Measurements from ENCODE around the gene UPK3A. TPM values are rescaled to one million over a fixed set of nuclear protein-coding genes. Genes with fewer than 3 reads are reported as not detected.
A peak's percentile ranks its signal among the peaks of the same experiment; 100 is the strongest.

Gene UPK3A
- total RNA-seq, 1 donor from 2014 or later, result not detected

DNA sequence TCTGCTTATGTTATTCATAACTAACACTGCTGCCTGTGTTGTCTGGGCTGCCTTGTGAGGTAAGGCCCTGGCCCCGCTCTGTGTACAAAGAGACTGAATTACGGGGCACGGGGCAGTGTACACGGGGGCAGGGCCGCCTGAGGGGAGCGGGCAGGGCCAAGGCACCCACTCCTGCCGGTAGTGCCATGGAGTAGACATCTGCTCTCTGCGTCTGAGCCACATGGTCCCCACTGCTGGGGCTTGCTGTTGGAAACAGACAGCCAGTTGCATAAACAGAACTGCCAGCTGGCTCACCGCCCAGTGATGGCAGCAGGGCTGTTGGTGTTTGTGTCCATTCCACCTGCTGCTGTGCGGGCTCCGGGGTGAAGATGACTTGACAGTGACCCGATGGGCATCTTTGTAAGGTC is 44.8 kb downstream of the UPK3A start:
- no peak for DNase-seq (ENCODE audit: low spot score)

DNA sequence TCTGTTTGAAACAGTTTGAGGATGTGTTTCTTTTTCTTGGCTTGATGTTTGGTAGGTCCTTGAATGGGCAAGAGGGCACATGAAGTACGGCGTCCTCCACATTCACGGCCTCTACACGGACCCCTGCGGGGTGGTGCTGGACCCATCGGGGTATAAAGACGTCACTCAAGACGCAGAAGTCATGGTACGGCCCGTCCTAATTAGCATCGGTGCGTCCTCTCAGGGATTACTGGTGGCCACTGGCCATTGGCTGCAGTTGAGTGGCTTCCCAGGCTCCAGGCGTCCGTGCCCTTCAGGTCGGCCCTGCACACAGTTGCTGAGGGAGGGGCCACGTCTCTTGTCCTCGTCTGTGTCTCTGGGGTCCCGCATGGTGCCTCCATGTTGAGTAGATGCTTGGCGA is 45.8 kb downstream of the UPK3A start:
- no peak for DNase-seq (ENCODE audit: low spot score)

DNA sequence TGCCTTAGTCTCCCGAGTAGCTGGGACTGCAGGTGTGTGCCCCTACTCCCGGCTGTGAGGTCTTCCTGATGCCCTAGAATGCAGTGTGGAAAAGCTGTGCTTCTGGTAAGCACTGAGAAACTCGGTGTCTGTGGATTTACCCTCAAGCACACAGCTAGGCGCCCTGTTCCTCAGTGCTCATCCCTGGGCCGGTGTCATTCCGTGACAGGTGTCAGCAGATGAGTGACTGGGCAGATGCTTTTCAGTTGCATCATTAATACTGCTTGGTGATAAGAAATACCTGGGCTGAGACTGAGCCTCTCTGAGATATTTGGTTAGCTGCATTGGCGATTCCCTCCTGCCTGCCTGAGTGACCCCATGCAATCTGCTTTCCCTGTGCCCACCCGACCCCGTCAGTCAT is 46.7 kb downstream of the UPK3A start:
- DNase-seq (ENCODE audit: low spot score), result no peak

DNA sequence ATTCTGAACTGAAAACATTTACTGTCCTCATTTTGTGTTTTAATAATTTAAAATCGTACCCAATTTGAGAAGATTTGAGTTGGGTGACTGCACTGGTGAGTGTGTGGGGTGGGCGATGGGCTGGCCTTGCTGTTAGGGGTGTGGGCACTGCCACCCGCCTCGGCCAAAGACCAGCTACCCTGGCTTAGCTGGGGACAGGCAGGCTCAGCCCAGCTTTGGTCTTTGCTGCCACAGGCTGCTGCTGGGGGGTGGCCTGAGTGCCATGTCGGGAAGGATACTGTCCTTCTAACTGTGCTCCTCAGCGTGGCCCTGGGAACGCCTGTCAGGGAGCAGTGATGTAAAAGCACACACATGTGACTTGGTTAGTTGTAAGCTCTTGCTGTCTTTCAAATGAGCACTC is 47.3 kb downstream of the UPK3A start:
- no peak for DNase-seq (ENCODE audit: low spot score)

DNA sequence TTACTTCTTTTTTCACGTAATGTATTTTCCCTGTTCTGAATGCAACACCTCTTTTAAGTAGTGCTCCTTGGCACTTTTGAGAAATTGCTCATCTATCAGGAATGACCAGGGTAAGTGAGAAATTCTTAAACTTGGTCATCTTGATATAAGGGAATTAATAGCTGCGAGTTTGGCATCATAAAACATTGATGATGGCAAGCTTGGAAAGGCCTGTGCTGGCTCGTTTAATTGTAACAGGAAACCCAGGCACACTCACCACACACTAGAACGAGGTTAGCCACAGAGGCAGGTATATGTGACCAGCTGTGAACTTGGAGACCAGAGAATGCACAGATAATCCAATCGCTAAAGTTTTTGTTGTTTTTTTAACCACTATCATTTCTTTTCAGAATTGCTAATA is 49.3 kb downstream of the UPK3A start:
- no peak for DNase-seq (ENCODE audit: low spot score)

DNA sequence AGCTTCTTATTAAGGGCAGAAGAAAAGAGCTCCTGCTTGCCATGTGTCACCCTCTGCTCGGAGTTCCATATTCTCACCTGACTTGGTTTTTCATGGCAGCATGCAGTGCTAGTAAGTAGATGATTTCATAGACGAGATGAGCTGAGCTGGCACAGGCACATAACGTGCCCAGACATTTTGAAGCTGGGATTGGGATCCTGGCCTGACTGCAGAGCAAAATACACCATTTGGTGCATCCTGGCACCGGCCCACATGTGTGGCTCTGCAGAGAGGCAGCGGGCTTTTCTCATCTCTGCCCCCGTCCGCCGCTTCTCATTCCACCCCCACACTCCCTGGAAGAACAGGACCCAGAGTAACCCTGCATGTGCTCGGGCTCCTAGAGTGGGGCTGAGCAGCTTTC is 49.8 kb downstream of the UPK3A start:
- DNase-seq (ENCODE audit: low spot score), result no peak

DNA sequence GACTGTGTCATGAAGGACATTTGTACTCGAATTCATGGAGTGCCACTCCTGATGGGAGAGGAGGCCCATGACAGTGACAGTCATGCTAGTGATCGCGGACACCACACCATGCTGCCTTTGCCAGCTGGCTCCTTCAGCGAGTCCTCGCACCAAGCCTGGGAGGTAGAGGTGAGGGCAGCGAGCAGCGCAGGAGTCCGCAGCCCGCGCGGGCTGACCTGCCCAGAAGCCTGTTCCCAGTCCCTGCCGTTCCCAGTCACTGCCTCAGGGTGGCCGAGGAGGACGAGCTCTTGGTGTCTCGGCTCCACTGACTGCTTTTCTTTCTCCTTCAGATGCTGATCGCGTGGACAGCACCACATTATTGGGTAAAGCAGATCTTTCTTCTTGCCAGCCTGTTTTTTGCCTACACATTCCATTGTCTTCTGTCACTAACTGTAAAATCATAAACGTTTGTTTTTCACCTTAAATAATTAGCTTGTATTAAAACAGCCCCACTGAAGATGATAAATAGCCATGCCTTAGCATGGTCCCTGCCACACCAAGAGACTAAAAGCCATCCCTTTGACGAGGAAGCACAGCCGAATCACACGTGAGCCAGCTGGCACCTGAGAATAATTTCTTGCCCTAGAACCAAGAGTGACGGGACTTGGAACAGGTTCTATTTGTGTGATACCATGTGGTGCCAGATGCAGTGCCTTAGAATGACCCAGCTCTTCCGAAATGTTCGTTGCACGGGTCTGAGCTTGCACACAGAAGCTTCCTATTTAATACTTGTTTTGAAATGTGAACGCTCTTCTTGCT is 50.5 kb downstream of the UPK3A start:
- no peak for DNase-seq (ENCODE audit: low spot score)

DNA sequence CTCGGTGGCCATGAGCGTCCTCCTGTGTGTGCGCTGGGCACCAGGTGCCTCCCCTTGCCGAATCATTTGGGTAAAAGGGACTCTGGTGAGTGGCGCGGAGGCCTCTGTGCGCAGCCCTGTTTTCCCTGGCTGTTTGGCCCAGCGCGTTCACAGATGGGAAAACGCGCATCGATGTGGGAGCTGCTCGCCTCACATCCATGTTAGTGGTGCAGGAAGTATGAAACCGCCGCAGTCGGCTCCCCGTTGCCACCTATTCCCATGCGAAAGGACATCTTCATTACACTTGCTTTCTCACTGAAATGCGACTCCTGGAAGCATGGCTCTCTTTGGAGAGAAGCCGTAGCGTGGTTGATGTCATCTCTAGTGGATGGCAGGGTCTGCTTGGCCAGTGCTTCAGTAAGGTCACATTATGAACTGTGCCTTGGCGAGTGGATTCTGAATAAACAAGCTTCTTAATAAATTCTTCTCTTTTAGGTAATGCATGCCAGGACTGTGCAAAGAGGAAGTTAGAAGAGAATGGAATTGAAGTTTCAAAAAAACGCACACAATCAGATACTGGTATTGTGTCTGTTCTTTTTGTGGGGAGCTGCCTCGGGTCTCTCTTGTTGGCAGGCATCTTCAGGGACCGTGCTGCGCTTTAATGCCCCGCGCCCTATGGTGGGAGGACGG is 51.2 kb downstream of the UPK3A start:
- DNase-seq (ENCODE audit: low spot score), result no peak

DNA sequence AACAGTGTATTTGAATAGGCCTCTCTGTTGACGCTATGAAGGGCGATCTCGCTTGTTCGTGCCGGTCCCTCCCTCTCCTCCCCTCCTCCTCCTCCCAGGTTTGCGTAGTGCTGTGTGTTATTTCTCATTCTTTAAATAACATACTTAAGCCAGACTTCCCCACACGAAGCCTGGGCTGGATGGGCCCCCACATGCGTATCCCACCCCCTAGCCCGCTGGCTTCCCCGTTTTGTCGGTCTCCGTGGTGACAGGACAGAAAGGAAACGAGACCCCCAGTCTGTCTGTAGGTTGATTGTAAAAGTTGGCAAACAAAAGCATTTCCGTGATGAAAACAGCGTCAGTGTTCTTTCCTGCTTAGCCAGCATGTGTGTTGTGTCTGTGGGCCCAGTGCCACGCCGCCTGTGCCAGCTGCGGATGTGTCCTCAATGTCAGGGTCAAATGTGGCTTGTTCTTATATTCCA is 52.3 kb downstream of the UPK3A start:
- DNase-seq (ENCODE audit: low spot score), result peak; percentile 72

DNA sequence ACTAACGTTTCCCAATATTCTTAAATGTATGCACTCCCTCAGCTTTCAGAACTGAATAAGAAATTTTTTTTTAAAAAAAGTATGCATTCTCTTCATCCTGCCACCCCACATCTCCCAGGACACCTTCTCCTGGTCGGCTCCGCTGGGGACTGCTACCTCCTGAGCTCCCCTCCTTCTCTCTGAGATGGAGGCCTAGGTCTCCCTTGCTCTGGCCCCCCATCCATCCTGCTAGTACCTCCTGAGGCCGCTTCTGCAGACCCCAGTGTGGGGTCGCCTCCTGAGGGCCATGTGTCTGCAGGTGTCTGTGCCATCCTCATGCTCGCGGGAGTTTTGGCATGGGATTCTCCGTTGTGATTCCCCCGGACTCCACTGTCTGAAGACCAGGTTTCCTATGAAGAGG is 52.8 kb downstream of the UPK3A start:
- DNase-seq (ENCODE audit: low spot score), result no peak

DNA sequence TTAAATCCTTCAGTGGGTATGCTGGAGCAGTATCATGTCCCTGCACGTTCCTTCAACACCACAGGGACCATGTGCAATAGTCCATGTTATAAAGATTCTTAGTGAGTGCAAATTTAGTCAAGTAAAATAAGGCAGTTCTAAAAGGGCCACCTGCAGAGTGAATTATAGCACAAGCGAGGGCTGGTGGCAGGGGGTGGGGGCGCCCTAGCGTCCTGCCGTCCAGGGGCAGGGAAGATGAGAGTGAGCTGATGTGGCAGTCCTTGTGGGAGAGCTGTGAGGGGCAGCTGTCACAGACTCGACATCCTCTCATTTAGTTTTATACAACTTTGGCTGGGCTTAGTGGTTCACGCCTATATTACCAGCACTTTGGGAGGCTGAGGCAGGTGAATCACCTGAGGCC is 54.0 kb downstream of the UPK3A start:
- no peak for DNase-seq (ENCODE audit: low spot score)

DNA sequence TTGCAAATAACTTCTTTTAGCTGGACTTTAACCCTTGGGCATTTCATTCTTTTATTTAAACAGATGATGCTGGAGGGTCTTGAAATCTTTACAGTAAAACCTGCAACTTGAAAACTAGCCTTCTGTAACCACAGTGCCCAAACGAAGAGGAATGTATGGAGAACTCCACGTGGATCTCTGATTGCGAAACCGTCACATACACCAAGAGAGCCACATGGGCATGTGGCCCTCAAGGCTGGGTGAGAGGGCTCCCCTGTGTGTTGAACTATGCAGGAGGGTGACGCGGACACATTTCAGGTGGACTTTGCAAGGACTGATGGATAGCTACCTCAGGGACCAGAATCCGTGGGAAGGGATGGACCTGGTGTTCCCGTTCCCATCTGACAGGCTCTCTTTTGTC is 55.6 kb downstream of the UPK3A start:
- no peak for DNase-seq (ENCODE audit: low spot score)

DNA sequence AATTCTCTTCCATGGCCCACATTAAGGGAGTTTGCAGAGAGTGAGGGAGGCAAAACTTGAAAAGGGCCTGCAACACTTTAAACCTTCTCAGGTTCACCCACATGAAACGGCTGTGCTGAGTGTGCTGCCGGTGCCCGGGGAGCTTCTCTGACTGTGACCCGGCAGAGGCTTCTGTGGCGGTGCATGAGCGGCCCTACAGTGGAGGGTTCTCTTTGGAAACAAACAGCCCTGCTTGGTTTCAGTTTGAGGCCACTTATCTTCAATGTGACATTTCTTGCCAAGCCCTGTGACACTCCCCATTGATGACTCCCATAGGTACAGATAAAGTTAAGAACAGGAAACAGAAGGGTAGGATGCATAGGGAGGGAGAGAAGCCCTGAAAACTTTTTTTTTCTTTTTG is 56.7 kb downstream of the UPK3A start:
- DNase-seq (ENCODE audit: low spot score), result no peak

DNA sequence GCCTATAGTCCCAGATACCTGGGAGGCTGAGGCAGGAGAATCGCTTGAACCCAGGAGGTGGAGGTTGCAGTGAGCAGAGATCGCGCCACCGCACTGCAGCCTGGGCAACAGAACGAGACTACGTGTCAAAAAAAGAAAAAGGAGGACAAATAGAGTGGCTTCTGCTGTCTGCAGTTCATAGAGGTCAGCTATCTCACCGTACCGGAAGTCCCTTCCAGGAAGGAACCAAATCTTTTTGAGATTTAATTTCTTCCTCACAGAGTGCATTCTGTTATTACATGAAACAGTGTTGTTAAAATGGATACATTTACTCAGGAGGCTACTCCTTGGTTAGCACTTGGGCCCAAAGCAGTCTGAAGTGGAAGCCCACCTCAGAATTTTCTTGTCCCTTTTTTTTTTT is 58.4 kb downstream of the UPK3A start:
- DNase-seq (ENCODE audit: low spot score), result no peak

DNA sequence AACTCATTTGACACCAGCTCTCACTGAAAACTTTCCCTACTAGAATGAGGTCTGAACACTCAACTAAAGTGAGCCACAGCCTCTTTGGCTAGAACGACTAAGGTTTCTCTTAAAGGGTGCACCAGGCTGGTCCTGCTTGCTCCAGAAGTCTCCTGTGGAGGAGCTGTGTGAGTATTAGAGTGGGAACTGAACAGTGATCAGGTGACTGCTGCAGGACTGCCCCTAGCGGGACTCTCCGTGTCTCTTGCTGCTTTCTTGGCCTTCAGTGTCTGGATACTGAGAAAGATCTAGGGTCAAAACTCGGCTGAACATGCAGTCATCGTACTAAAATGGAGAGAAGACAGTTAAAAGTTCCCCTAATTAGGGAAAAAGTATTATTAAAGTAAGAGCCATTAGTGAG is 59.6 kb downstream of the UPK3A start:
- no peak for DNase-seq (ENCODE audit: low spot score)

Other genes with a start within 250 kb of the UPK3A start
- 43.6 TPM for gene NUP50, start 121.0 kb upstream of the UPK3A start, total RNA-seq (ENCODE audit: insufficient read depth, low replicate concordance)
- 31.5 TPM for gene KIAA0930, start 44.1 kb upstream of the UPK3A start, total RNA-seq (ENCODE audit: insufficient read depth, low replicate concordance)
- 32.5 TPM for gene FAM118A, start 25.0 kb downstream of the UPK3A start, total RNA-seq (ENCODE audit: insufficient read depth, low replicate concordance)
- 0.72 TPM for gene SMC1B, start 128.7 kb downstream of the UPK3A start, total RNA-seq (ENCODE audit: insufficient read depth, low replicate concordance)
- not detected for gene RIBC2, start 128.7 kb downstream of the UPK3A start, total RNA-seq (ENCODE audit: insufficient read depth, low replicate concordance)
- gene FBLN1, start 217.9 kb downstream of the UPK3A start, total RNA-seq (ENCODE audit: insufficient read depth, low replicate concordance), result 248 TPM